Stomach (tissue), 9 donors: ENCODE data around the gene HS3ST1. TPM values are rescaled to one million over a fixed set of nuclear protein-coding genes. Genes with fewer than 3 reads are reported as not detected.

Source experiments
- DNase-seq, 2 donors: peaks; one replicate each; pipeline versions ENCODE4 v3.0.0 to v3.0.0-alpha.2; 2013 to 2019
- H3K27ac ChIP-seq, 5 donors: fragments of 200-600 bp in 4 of 5; sonication (generic) in 4 of 5; one replicate each; pipeline ENCODE4 v1.5.1; 2013 to 2019; ENCODE audit warnings: mild to moderate bottlenecking in 1 of 5, moderate library complexity in 1 of 5
- H3K27me3 ChIP-seq, 3 donors: fragments of 200-600 bp; sonication (generic); one replicate each; pipeline ENCODE4 v1.5.1; 2017 to 2019; ENCODE audit warnings: mixed run types in 1 of 3
- H3K36me3 ChIP-seq, 4 donors: fragments of 200-600 bp; sonication (generic); 1 replicate in 3 of 4; 2 replicates in 1 of 4; pipeline ENCODE4 v1.5.1; 2016 to 2019
- H3K4me1 ChIP-seq, 4 donors: fragments of 200-600 bp; sonication (generic); one replicate each; pipeline ENCODE4 v1.5.1; 2016 to 2019
- H3K4me3 ChIP-seq, 4 donors: fragments of 200-600 bp; sonication (generic) in 3 of 4; one replicate each; pipeline ENCODE4 v1.5.1; 2016 to 2019; ENCODE audit warnings: mild to moderate bottlenecking in 1 of 4
- H3K9me3 ChIP-seq, 4 donors: fragments of 200-600 bp; sonication (generic); one replicate each; pipeline ENCODE4 v1.5.1; 2016 to 2019
- CTCF ChIP-seq, 7 experiments: fragments of 450-650 bp in 4 of 7; fragments of 200-600 bp in 3 of 7; sonication (generic) in 3 of 7; IDR thresholded peaks; one replicate each; pipeline ENCODE4 v1.5.1; 2016 to 2019; ENCODE audit warnings: antibody characterized with exemption in 7 of 7, control low read depth in 2 of 7, mild to moderate bottlenecking in 1 of 7
- EP300 ChIP-seq: sonication (generic); formaldehyde crosslinking; IDR thresholded peaks from one replicate; pipeline ENCODE4 v1.6.1; 2017; ENCODE audit warnings: antibody characterized with exemption
- POLR2A ChIP-seq, 4 donors: fragments of 450-650 bp; IDR thresholded peaks; one replicate each; pipeline ENCODE4 v1.6.1; 2016; ENCODE audit warnings: antibody characterized with exemption in 4 of 4, control low read depth in 2 of 4, mild to moderate bottlenecking in 1 of 4, moderate library complexity in 1 of 4
- POLR2AphosphoS5 ChIP-seq, 3 donors: sonication (generic); formaldehyde crosslinking; IDR thresholded peaks; one replicate each; pipeline ENCODE4 v1.6.1; 2016; ENCODE audit warnings: antibody characterized with exemption in 3 of 3
- WGBS, 5 donors: extraction: QIAGEN DNeasy Blood & Tissue Kit in 3 of 5; methylation state at CpG; one replicate each; pipeline versions ENCODE4 v1.1.5 to v1.1.7; 2013 to 2018; 5-methylcytosine and 5-hydroxymethylcytosine counted together
- intact Hi-C: fragments of 100-400 bp; cut with DNase I; formaldehyde crosslinking; loops from one replicate; pipeline ENCODE4 v1.15.1; 2023; ENCODE audit warnings: low total_unique reads
- polyA plus RNA-seq, 3 donors: library from polyadenylated mRNA; stranded (reverse); fragments of 200-250 nt; gene quantifications; one replicate each; pipeline ENCODE4 v1.2.3, GENCODE V29; 2013
- total RNA-seq, 5 donors: library from RNA; depleted of rRNA; stranded (reverse); fragments of >200 nt; gene quantifications; one replicate each; pipeline versions ENCODE4 v1.1.0 to v1.2.3, GENCODE V29; 2014 to 2016
- donor health status: healthy with polysubstance abuse.
- donor health status: Bipolar disorder and iron deficiency.
- donor health status: healthy.

Gene HS3ST1
- total and polyA plus RNA-seq, 8 donors: 0.58 to 123 (median 4.1) TPM; not detected in 1

GRCh38 chr4:11366859-11367258 is 61.8 kb downstream of the HS3ST1 start:
- intact Hi-C loops: no loop called here
- TF ChIP-seq POLR2AphosphoS5 (IDR thresholded peaks at IDR 0.05) (no peak), POLR2A (IDR thresholded peaks at IDR 0.05) (no peak), CTCF (IDR thresholded peaks at IDR 0.05) (no peak), EP300 (no peak)
- H3K27ac ChIP-seq: no peak overlapping the region

GRCh38 chr4:11365039-11365438 is 63.7 kb downstream of the HS3ST1 start:
- H3K9me3 ChIP-seq: peaks cover 0 to 13% (median 5%) of the 10 kb centered on the region in 4 donors
- H3K27me3 ChIP-seq: peaks cover 0 to 18% (median 3%) of the 10 kb centered on the region in 3 donors
- no peak overlapping the region for H3K4me3 ChIP-seq
- H3K4me1 ChIP-seq: peaks cover 0 to 13% (median 0%) of the 10 kb centered on the region in 4 donors
- TF ChIP-seq CTCF (IDR thresholded peaks at IDR 0.05) (no peak), POLR2A (IDR thresholded peaks at IDR 0.05) (no peak), EP300 (no peak), POLR2AphosphoS5 (IDR thresholded peaks at IDR 0.05) (no peak)
- H3K27ac ChIP-seq: no peak overlapping the region
- intact Hi-C loops: no loop called here
- H3K36me3 ChIP-seq: no peaks in the 10 kb centered on the region
- no peak for DNase-seq

More at GRCh38 chr4:11366859-11367258, 61.8 kb downstream of the HS3ST1 start:
- no peak for DNase-seq
- H3K4me3 ChIP-seq: no peak overlapping the region
- peaks cover 0 to 13% (median 0%) of the 10 kb centered on the region in 4 donors for H3K4me1 ChIP-seq
- H3K36me3 ChIP-seq: no peaks in the 10 kb centered on the region
- H3K27me3 ChIP-seq: peaks cover 0 to 18% (median 3%) of the 10 kb centered on the region in 3 donors
- H3K9me3 ChIP-seq: peaks cover 0 to 13% (median 5%) of the 10 kb centered on the region in 4 donors

GRCh38 chr4:11359591-11359990 is 69.1 kb downstream of the HS3ST1 start:
- DNase-seq: no peak
- no peaks in the 10 kb centered on the region for H3K4me1 ChIP-seq
- intact Hi-C loops: no loop called here
- H3K27ac ChIP-seq: no peak overlapping the region
- H3K4me3 ChIP-seq: no peak overlapping the region
- TF ChIP-seq POLR2A (IDR thresholded peaks at IDR 0.05) (no peak), EP300 (no peak), CTCF (IDR thresholded peaks at IDR 0.05) (no peak), POLR2AphosphoS5 (IDR thresholded peaks at IDR 0.05) (no peak)
- no peaks in the 10 kb centered on the region for H3K27me3 ChIP-seq
- no peaks in the 10 kb centered on the region for H3K36me3 ChIP-seq
- H3K9me3 ChIP-seq: no peaks in the 10 kb centered on the region

GRCh38 chr4:11355226-11355625 is 73.5 kb downstream of the HS3ST1 start:
- intact Hi-C loops: no loop called here
- no peak overlapping the region for H3K27ac ChIP-seq
- H3K36me3 ChIP-seq: no peaks in the 10 kb centered on the region
- no peak for DNase-seq
- no peak overlapping the region for H3K4me3 ChIP-seq
- 83 to 88% (median 85%) methylated on average over 8 of the region's 8 CpGs for WGBS, 5 donors
- H3K27me3 ChIP-seq: no peaks in the 10 kb centered on the region
- TF ChIP-seq CTCF (IDR thresholded peaks at IDR 0.05) (no peak), POLR2AphosphoS5 (IDR thresholded peaks at IDR 0.05) (no peak), POLR2A (IDR thresholded peaks at IDR 0.05) (no peak), EP300 (no peak)
- no peaks in the 10 kb centered on the region for H3K4me1 ChIP-seq
- H3K9me3 ChIP-seq: no peaks in the 10 kb centered on the region
